Liver (tissue), 3 donors: ENCODE results near the gene UBE2U.

ENCODE experiments used
- FOXA1 ChIP-seq: IDR thresholded peaks from 2 replicates; pipeline ENCODE4 v1.6.1; 2016; ENCODE audit warnings: antibody characterized with exemption
- RAD21 ChIP-seq, 2 donors: IDR thresholded peaks; 2 replicates each; pipeline ENCODE4 v1.6.1; 2016; ENCODE audit warnings: antibody characterized with exemption in 2 of 2, mild to moderate bottlenecking in 2 of 2
- TF ChIP-seq, protein P1 (sequence below): fragments of 150-350 bp; IDR thresholded peaks from 2 replicates; pipeline ENCODE4 v1.5.1; 2017; ENCODE audit warnings: improper control_type of control experiment, low read depth, low read length; ENCODE audit not compliant: missing input control
- donor health status: healthy.
- donor health status: healthy.

DNA sequence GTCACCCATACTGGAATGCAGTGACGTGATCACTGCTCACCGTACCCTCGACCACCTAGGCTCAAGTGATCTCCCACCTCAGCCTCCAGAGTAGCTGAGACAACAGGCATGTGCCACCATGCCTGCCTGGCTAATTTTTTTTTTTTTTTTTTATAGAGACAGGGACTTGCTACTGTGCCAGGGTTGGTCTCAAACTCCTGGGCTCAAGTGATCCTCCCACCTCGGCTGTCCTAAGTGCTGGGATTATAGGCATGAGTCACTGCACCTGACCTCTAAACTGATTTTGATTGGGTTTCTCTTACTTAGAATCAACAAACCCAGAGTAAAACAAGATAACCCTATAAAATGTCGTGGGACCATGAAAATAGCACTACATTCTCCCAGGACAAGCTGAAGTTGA is 112.0 kb downstream of the UBE2U start:
- TF ChIP-seq FOXA1: no peak
- TF ChIP-seq, protein P1, sequence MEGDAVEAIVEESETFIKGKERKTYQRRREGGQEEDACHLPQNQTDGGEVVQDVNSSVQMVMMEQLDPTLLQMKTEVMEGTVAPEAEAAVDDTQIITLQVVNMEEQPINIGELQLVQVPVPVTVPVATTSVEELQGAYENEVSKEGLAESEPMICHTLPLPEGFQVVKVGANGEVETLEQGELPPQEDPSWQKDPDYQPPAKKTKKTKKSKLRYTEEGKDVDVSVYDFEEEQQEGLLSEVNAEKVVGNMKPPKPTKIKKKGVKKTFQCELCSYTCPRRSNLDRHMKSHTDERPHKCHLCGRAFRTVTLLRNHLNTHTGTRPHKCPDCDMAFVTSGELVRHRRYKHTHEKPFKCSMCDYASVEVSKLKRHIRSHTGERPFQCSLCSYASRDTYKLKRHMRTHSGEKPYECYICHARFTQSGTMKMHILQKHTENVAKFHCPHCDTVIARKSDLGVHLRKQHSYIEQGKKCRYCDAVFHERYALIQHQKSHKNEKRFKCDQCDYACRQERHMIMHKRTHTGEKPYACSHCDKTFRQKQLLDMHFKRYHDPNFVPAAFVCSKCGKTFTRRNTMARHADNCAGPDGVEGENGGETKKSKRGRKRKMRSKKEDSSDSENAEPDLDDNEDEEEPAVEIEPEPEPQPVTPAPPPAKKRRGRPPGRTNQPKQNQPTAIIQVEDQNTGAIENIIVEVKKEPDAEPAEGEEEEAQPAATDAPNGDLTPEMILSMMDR: no peak
- no peak for TF ChIP-seq RAD21 (IDR thresholded peaks at IDR 0.05)
